NCI-H2029 (cell line): Measurements from ENCODE around the gene FOLR2.

ENCODE experiments used
- DNase-seq: peaks from one replicate; lab custom pipeline; 2025; lab: John Stamatoyannopoulos, UW

FOLR2 gene

DNA sequence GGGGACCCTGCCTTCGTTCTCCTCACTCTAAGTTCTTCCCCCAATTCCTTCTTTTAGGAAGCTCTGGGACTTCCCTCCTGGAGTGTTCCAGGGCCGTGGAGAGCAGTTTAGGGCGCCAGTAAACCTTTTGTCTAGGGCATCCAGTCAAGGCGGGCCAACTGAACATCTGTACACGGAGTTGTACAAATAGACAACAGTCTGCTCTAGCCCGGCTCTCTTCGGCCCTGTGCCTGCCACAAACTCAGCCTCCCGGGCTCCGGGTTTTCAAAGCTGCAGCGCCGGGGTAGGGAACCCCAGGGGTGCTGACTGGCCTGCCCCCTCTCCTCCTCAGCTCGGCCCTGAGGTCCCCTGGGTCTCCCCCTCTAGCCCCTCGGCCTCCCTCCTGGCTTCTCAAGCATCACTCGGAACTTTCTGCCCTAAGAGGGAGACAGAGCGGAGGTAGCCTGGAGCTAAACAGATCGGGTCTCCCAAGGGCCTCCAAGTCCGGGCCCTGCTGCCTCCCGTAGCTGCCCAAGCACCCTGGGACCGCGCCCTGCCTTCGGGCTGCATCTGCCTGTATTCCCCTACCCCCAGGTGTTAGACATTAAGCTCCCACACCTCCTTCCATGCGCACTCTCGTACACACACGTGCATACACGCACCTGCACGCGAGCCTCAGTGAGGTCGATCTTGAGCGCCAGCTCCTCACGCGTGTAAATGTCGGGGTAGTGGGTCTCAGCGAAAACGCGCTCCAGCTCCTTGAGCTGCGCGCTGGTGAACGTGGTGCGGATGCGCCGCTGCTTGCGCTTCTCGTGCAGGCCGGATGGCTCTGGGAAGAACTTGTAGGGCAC, 24.1 kb downstream of the FOLR2 start:
- no peak for DNase-seq

GRCh38 chr11:72241291-72241781, 24.7 kb downstream of the FOLR2 start:
- DNase-seq, result no peak

DNA sequence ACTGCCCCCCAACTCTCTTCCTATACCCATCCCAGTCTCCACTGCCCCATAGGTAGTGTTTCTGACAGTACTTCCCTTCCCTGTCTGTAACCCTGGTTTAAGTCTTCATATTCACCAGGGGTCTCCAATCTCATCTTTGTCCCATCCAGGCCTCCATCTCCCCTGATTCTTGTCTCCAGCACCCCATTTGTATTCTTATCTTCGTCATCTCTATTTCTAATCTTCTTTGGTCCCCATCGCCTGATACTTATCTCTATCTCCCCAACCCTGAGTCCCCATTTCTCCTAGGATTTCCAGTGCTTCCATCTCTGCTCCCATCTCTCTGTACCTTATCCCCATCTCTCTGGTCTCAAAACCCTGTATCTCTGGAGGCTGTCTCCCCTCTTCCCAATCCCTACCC, 25.5 kb downstream of the FOLR2 start:
- no peak for DNase-seq

GRCh38 chr11:72243173-72244059, 26.8 kb downstream of the FOLR2 start:
- DNase-seq, result no peak

DNA sequence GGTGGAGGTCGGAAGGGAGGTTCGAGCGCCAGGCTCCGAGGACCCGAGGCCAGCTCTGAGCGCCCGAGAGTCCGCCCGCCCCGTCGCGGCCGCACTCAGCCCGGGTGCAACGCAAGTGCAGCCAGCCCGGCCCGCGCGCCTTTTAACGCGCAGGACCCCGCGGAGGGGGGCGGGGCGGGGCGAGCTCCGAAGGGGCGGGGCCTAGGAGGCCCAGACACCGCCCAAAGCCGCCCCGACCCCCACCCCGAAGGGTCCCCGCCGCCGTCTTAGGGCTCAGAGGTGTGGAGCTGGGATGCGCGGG, 27.4 kb downstream of the FOLR2 start, which contains the start of gene PHOX2A:
Gene PHOX2A (minus strand): TSS at position 117 of the 301 bp plus-strand sequence. CDS start 172 bp downstream, outside the sequence.
- DNase-seq, result no peak

- no peak for DNase-seq
These were observed 28.0 kb downstream of the FOLR2 start for GRCh38 chr11:72244361-72245262.

- no peak for DNase-seq
These were observed 28.7 kb downstream of the FOLR2 start for GRCh38 chr11:72245263-72245816.

DNA sequence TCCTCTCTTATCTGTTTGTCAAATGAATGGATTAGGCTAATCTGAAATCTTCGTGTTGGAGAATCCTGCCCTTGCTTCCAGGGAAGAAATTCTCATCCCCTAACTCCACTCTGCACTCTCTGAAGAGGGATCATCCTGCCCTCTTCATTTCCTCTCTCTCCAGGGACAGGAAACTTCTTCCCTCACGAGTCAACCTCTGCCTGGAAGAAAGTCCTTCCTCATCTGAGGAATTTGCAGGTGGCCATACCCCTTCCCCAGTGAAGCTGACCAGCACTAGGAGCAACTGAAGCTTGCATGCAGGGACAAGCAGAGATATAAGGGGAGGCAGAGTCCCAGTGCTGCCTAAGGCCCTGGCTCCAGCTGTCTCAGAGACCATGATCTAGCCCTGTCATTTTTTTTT, 31.0 kb downstream of the FOLR2 start:
- DNase-seq, result no peak

DNA sequence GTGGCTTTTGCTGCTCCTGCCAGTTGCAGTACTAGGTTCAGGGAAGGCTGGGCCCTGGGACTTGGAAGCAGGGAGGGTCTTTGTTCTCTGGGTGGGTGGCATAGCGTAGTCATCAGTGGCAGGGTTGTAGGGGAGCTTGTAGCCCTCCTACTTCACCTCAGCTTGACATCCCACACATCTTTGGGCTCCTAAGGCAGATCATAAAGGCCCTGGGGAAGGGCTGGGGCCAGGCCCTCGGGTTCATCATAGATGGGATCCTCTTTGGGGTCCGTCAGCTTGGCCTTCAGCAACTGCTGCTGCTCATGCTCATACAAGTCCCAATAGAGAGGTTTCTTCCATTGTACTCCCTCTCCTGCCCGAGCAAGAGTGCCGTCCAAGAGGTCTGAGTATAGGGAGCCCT, 33.4 kb downstream of the FOLR2 start:
- no peak for DNase-seq

DNA sequence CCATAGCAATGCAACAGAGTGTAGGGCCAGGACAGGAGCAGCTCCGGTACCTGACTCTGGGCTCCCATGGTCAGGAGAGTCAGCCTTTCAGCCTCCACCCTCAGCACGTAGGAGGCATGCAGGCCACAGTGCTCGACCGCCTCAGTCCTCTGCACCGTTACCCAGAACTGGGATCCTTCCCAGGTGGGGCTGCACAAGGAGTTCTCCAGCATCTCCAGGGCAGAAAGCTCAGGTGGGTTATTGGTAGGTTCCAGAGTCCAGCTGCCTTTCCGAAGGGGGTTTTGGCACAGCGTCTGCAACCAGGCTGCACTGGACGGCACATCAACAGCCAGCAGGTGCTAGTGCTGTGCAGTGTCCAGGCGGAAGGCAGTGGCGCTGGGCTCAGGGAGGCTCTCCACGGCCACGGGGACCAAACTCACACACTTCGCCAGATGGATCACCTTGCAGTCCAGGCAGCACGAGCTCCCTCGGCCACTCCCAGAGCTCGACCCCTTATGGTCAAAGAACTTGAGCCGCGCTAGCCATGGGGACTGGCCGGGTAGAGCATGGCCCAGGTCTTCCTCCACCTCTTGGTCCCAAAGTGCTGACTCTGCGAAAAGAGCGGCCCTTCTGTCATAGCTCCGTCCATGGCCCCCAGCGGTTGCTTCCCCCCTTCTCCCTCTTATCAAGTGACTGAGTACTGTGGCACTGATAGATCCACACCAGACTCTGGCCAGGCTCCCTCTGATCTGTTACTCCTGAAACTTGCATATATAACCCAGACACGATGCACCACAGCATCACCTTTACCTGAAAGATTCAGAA, 34.3 kb downstream of the FOLR2 start:
- DNase-seq, result no peak

GRCh38 chr11:72251614-72252013, 35.0 kb downstream of the FOLR2 start:
- DNase-seq, result no peak

- DNase-seq, result no peak
These were observed 36.8 kb downstream of the FOLR2 start for GRCh38 chr11:72253392-72253791.

DNA sequence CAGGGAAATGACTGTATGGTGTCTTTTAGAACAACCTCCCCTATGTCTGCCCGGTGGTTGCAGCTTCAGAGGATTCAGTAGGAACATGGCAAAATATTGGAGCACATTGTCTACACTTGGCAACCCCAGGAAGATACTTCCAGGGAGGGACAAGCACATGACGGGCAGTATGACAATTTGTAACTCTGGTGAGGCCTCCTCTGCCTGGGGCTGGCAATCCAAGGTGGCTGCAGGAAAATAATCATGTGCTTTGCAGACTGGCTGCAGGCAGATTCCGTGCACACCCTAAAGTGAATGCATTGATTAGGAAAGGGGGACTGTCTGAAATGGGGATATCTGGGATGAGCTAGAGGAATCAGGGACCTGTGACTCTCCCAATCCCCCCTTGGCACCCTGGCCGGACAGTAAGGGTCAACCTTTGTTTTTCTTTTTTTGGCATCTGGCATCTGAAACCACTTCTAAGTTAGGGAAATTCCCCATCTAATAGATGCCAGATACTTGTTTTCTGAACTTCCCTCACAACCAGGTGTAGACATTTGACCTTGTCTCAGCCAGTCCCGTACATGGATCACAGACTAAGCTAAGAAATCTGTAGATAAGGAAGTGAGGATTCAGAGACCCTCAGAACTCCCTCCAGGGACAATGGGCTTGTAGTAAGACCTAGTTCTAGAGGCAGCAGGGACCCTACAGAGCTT, 37.9 kb downstream of the FOLR2 start:
- no peak for DNase-seq

GRCh38 chr11:72257570-72257969, 41.0 kb downstream of the FOLR2 start:
- no peak for DNase-seq

GRCh38 chr11:72259490-72259889, 42.9 kb downstream of the FOLR2 start:
- no peak for DNase-seq

DNA sequence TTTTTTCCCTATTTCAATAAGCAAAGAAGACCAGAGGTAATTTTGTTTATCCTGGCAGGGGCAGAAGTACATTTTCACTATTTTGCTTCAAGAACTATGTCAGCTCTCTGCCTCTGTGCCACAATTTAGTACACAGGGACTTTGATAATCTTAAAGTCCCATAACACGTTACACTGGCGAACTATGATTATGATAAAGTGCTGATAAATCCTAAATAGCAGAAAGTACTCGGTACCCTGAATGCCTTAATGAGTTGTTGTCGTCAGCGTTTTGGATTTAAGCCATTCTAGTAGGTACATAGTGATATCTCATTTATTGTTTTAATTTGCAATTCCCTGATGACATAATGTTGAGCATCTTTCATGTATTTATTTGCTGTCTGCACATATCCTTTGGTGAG, 44.0 kb downstream of the FOLR2 start:
- DNase-seq, result no peak

DNA sequence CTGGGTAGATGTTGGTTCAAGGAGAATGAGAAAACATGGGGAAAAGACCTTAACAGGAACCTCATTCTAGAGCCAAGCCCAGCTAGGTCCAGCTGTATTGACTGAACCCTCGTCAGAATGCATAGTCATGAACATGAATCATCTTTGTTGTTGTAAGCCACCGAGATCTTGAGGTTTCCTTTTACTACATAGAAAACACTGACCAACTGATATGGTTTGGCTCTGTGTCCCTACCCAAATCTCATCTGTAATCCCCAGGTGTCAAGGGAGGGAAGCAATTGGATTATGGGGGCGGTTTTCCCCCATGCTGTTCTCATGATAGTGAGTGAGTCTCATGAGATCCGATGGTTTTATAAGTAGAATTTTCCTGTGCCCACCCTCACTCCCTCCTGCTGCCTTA, 46.8 kb downstream of the FOLR2 start:
- no peak for DNase-seq

- DNase-seq, result no peak
These were observed 49.4 kb downstream of the FOLR2 start for GRCh38 chr11:72265951-72266350.

DNA sequence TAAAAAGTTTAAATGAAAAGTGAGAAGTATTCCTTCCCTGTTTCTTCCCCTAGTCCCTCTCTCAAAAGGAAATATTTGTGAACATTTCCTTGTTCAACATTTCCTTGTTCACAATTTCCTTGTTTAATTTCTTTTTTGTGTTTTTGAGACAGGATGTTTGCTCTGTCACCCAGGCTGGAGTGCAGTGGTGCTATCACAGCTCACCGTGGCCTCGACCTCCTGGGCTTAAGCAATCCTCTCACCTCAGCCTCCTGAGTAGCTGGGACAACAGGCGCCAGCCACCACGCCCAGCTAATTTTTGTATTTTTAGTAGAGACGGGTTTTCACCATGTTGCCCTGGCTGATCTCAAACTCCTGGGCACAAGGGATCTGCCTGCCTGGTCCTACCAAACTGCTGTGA, 50.4 kb downstream of the FOLR2 start:
- peak; percentile 32 for DNase-seq

GRCh38 chr11:72267956-72268617, 51.5 kb downstream of the FOLR2 start:
- DNase-seq, result no peak
